H9 (cell line): ENCODE data around the gene CPAMD8. TPM values are rescaled to one million over a fixed set of nuclear protein-coding genes. Genes with fewer than 3 reads are reported as not detected.
A peak's percentile ranks its signal among the peaks of the same experiment; 100 is the strongest.

Source experiments
- DNase-seq: peaks from one replicate; pipeline ENCODE4 v3.0.0-alpha.2; 2017
- H2AFZ ChIP-seq: one replicate; pipeline ENCODE4 v1.6.1; 2013; ENCODE audit warnings: mild to moderate bottlenecking, low read length, control low read depth, moderate library complexity
- H2AK5ac ChIP-seq: 2 replicates; pipeline ENCODE4 v1.6.1; 2013; ENCODE audit warnings: low read length, control low read depth, mixed read lengths; ENCODE audit not compliant: insufficient read length
- H2BK120ac ChIP-seq: one replicate; pipeline ENCODE4 v1.6.1; 2013; ENCODE audit warnings: low read depth, mild to moderate bottlenecking, low read length, control low read depth, inconsistent platforms; ENCODE audit not compliant: poor library complexity, severe bottlenecking
- H2BK12ac ChIP-seq: 2 replicates; pipeline ENCODE4 v1.6.1; 2013; ENCODE audit warnings: low read length, control low read depth, mixed read lengths, low read depth; ENCODE audit not compliant: insufficient read length
- H2BK15ac ChIP-seq: 2 replicates; pipeline ENCODE4 v1.6.1; 2013; ENCODE audit warnings: low read depth, low read length, control low read depth
- H2BK20ac ChIP-seq: one replicate; pipeline ENCODE4 v1.6.1; 2013; ENCODE audit warnings: low read depth, mild to moderate bottlenecking, low read length, control low read depth, inconsistent platforms; ENCODE audit not compliant: poor library complexity, severe bottlenecking
- H2BK5ac ChIP-seq: 2 replicates; pipeline ENCODE4 v1.6.1; 2013; ENCODE audit warnings: low read length, control low read depth, mixed read lengths; ENCODE audit not compliant: insufficient read length
- H3K14ac ChIP-seq: 2 replicates; pipeline ENCODE4 v1.6.1; 2013; ENCODE audit warnings: low read length, control low read depth; ENCODE audit not compliant: insufficient read depth
- H3K18ac ChIP-seq: 2 replicates; pipeline ENCODE4 v1.6.1; 2013; ENCODE audit warnings: low read depth, mild to moderate bottlenecking, mixed read lengths, low read length, control low read depth; ENCODE audit not compliant: insufficient read length
- H3K23ac ChIP-seq: 2 replicates; pipeline ENCODE4 v1.6.1; 2013; ENCODE audit warnings: low read length, control low read depth, mixed read lengths, low read depth; ENCODE audit not compliant: insufficient read length
- H3K23me2 ChIP-seq: 2 replicates; pipeline ENCODE4 v1.6.1; 2013; ENCODE audit warnings: low read depth, mild to moderate bottlenecking, mixed read lengths, low read length, control low read depth; ENCODE audit not compliant: insufficient read length, poor library complexity, severe bottlenecking
- H3K27ac ChIP-seq: 2 replicates; pipeline ENCODE4 v1.5.1; 2013; ENCODE audit warnings: low read length, control low read depth, mixed read lengths, low read depth; ENCODE audit not compliant: insufficient read length
- H3K27me3 ChIP-seq: 2 replicates; pipeline ENCODE4 v1.6.1; 2013; ENCODE audit warnings: low read length, control low read depth, inconsistent platforms; ENCODE audit not compliant: insufficient read depth
- H3K4ac ChIP-seq: 2 replicates; pipeline ENCODE4 v1.6.1; 2013; ENCODE audit warnings: low read depth, mild to moderate bottlenecking, control low read depth, inconsistent platforms, low read length, moderate library complexity
- H3K4me1 ChIP-seq: 2 replicates; pipeline ENCODE4 v1.6.1; 2013; ENCODE audit warnings: low read length, control low read depth, inconsistent platforms; ENCODE audit not compliant: insufficient read depth
- H3K4me2 ChIP-seq: 2 replicates; pipeline ENCODE4 v1.6.1; 2013; ENCODE audit warnings: low read length, control low read depth, mixed read lengths; ENCODE audit not compliant: insufficient read length, insufficient read depth
- H3K56ac ChIP-seq: 2 replicates; pipeline ENCODE4 v1.6.1; 2013; ENCODE audit warnings: low read depth, mild to moderate bottlenecking, mixed read lengths, low read length, control low read depth; ENCODE audit not compliant: insufficient read length
- H3K79me1 ChIP-seq: 2 replicates; pipeline ENCODE4 v1.6.1; 2013; ENCODE audit warnings: low read depth, mild to moderate bottlenecking, moderate library complexity, low read length, control low read depth, inconsistent platforms; ENCODE audit not compliant: insufficient read depth, poor library complexity, severe bottlenecking
- H3K79me2 ChIP-seq: 2 replicates; pipeline ENCODE4 v1.6.1; 2013; ENCODE audit warnings: low read length, control low read depth, inconsistent platforms; ENCODE audit not compliant: insufficient read depth
- H3K9ac ChIP-seq: 2 replicates; pipeline ENCODE4 v1.6.1; 2013; ENCODE audit warnings: low read length, control low read depth, mixed read lengths; ENCODE audit not compliant: insufficient read length; ENCODE audit errors: extremely low read depth
- H3K9me3 ChIP-seq: one replicate; pipeline ENCODE4 v1.6.1; 2013; ENCODE audit warnings: low read depth, low read length, inconsistent platforms; ENCODE audit not compliant: control insufficient read depth
- H3T11ph ChIP-seq: one replicate; pipeline ENCODE4 v1.6.1; 2013; ENCODE audit warnings: mild to moderate bottlenecking, low read length, control low read depth, inconsistent platforms
- H4K20me1 ChIP-seq: one replicate; pipeline ENCODE4 v1.6.1; 2013; ENCODE audit not compliant: control insufficient read depth, insufficient read length, insufficient read depth
- H4K5ac ChIP-seq: 2 replicates; pipeline ENCODE4 v1.6.1; 2013; ENCODE audit warnings: low read depth, mild to moderate bottlenecking, mixed read lengths, low read length, control low read depth; ENCODE audit not compliant: insufficient read length
- H4K8ac ChIP-seq: replicated peaks from 2 replicates; pipeline ENCODE4 v1.6.1; 2013; ENCODE audit warnings: low read length, control low read depth, mixed read lengths, low read depth; ENCODE audit not compliant: insufficient read length
- H4K91ac ChIP-seq: 2 replicates; pipeline ENCODE4 v1.6.1; 2013; ENCODE audit warnings: low read depth, mild to moderate bottlenecking, moderate library complexity, mixed read lengths, low read length, control low read depth; ENCODE audit not compliant: insufficient read length
- H3K27ac Mint-ChIP-seq, 3 experiments: 2 replicates in 2 of 3; 3 replicates in 1 of 3; pipeline ENCODE4 v1.8.0; 2020 to 2021; ENCODE audit warnings: mixed read lengths in 3 of 3, mild to moderate bottlenecking in 1 of 3, moderate library complexity in 1 of 3
- H3K27me3 Mint-ChIP-seq: 2 replicates; pipeline ENCODE4 v1.8.0; 2021; ENCODE audit warnings: low read depth, mild to moderate bottlenecking, moderate library complexity, mixed read lengths
- H3K36me3 Mint-ChIP-seq, 3 experiments: 2 replicates in 2 of 3; 3 replicates in 1 of 3; pipeline ENCODE4 v1.8.0; 2020 to 2021; ENCODE audit warnings: low read depth in 3 of 3, mixed read lengths in 3 of 3; ENCODE audit not compliant: insufficient read depth in 1 of 3
- H3K4me1 Mint-ChIP-seq, 2 experiments: 2 replicates each; pipeline ENCODE4 v1.8.0; 2020; ENCODE audit warnings: mixed read lengths in 2 of 2
- H3K4me3 Mint-ChIP-seq, 2 experiments: 2 replicates in 1 of 2; 3 replicates in 1 of 2; pipeline ENCODE4 v1.8.0; 2020 to 2021; ENCODE audit warnings: mild to moderate bottlenecking in 2 of 2, mixed read lengths in 2 of 2, moderate library complexity in 1 of 2
- H3K9me3 Mint-ChIP-seq, 2 experiments: 2 replicates in 1 of 2; 3 replicates in 1 of 2; pipeline ENCODE4 v1.8.0; 2020; ENCODE audit warnings: mild to moderate bottlenecking in 2 of 2, mixed read lengths in 2 of 2, moderate library complexity in 1 of 2
- WGBS: extraction: QIAGEN DNeasy Blood & Tissue Kit; methylation state at CpG from one replicate; pipeline ENCODE4 v1.1.7; 2013; ENCODE audit warnings: missing lambda C conversion rate, low lambda C conversion rate, mixed read lengths; ENCODE audit not compliant: insufficient read length; ENCODE audit errors: extremely low coverage; 5-methylcytosine and 5-hydroxymethylcytosine counted together
- total RNA-seq: library from RNA; stranded (reverse); gene quantifications from 2 replicates; pipeline ENCODE4 v1.2.1, GENCODE V29; 2021
- TF ChIP-seq, protein P1 (sequence below): fragments of 200-600 bp; sonication (generic); conservative IDR thresholded peaks from 3 replicates; pipeline ENCODE4 v1.8.0; 2021; ENCODE audit warnings: antibody characterized with exemption, mild to moderate bottlenecking

Gene CPAMD8
- total RNA-seq, 1 experiment from 2014 or later, result 12.0 TPM

DNA sequence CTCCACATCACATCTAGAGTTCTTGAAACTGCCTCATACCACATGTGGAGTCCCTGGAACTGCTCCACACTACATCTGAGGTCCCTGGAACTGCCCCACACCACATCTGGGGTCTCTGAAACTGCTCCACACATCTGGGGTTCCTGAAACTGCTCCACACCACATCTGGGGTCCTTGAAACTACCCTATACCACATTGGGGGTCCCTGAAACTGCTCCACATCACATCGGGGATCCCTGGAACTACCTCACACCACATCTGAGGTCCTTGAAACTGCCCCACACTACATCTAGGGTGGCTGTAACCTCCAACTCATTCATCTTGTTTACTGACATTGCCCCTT is 104.0 kb downstream of the CPAMD8 start:
- Histone ChIP-seq H3K18ac (no peak overlapping the region), H3T11ph (no peak overlapping the region), H3K79me2 (no peaks in the 10 kb centered on the region), H2AK5ac (no peak overlapping the region), H2BK120ac (no peak overlapping the region), H3K9ac (no peak overlapping the region), H2BK15ac (no peak overlapping the region), H3K56ac (no peak overlapping the region), H4K5ac (no peak overlapping the region), H3K23ac (no peak overlapping the region), H2BK5ac (no peak overlapping the region), H3K23me2 (no peaks in the 10 kb centered on the region), H3K9me3 (no peaks in the 10 kb centered on the region), H3K27ac (no peak overlapping the region), H2BK12ac (no peak overlapping the region), H3K4me1 (no peaks in the 10 kb centered on the region), H4K8ac (no peak overlapping the region), H3K4ac (no peak overlapping the region; the same call in 1 of the 2 replicates), H4K20me1 (no peaks in the 10 kb centered on the region), H3K4me2 (no peak overlapping the region), H3K14ac (no peak overlapping the region), H4K91ac (no peak overlapping the region), H3K79me1 (no peaks in the 10 kb centered on the region), H2AFZ (no peak overlapping the region), H3K27me3 (no peaks in the 10 kb centered on the region), H2BK20ac (no peak overlapping the region)
- peaks cover 9 to 23% of the 10 kb centered on the region in 2 experiments; a peak in 4 of 5 replicates for H3K9me3 Mint-ChIP-seq
- H3K4me1 Mint-ChIP-seq, result no peaks in the 10 kb centered on the region
- no peak overlapping the region; a peak in 1 of 5 replicates for H3K4me3 Mint-ChIP-seq
- no CpG with 5 or more reads among the region's 1 CpG for WGBS
- DNase-seq, result no peak
- peak overlapping the region in 2 of 3 experiments; percentile 25 to 53; a peak in 3 of 7 replicates for H3K27ac Mint-ChIP-seq
- H3K36me3 Mint-ChIP-seq, result peaks cover 3 to 25% (median 12%) of the 10 kb centered on the region in 3 experiments; a peak in 6 of 7 replicates
- TF ChIP-seq, protein P1, sequence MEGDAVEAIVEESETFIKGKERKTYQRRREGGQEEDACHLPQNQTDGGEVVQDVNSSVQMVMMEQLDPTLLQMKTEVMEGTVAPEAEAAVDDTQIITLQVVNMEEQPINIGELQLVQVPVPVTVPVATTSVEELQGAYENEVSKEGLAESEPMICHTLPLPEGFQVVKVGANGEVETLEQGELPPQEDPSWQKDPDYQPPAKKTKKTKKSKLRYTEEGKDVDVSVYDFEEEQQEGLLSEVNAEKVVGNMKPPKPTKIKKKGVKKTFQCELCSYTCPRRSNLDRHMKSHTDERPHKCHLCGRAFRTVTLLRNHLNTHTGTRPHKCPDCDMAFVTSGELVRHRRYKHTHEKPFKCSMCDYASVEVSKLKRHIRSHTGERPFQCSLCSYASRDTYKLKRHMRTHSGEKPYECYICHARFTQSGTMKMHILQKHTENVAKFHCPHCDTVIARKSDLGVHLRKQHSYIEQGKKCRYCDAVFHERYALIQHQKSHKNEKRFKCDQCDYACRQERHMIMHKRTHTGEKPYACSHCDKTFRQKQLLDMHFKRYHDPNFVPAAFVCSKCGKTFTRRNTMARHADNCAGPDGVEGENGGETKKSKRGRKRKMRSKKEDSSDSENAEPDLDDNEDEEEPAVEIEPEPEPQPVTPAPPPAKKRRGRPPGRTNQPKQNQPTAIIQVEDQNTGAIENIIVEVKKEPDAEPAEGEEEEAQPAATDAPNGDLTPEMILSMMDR, result no peak
- H3K27me3 Mint-ChIP-seq, result peaks cover 3% of the 10 kb centered on the region; the same call in 1 of the 2 replicates
